ENCODE data around the gene SLAIN2.

GRCh38 chr4:48296365-48296764 lies 45.0 kb upstream of the SLAIN2 start:
- TF ChIP-seq CTCF (IDR thresholded peaks at IDR 0.05) (no peak), POLR2A (IDR thresholded peaks at IDR 0.05) (no peak)

Data from heart left ventricle (tissue), 13 donors.